MM.1S (cell line): Measurements from ENCODE around the gene PDXDC1.
"Not testable (repeated sequence)": the region's sequence is repeated elsewhere in the genome, so short reads cannot be mapped to it uniquely, and the experiment has no call there.

ENCODE experiments used
- CTCF ChIP-seq: fragments of 300-600 bp; sonication (generic); IDR thresholded peaks from 2 replicates; pipeline ENCODE4 v1.5.1; 2016; ENCODE audit warnings: antibody characterized with exemption, low read length, mixed read lengths
- EZH2 ChIP-seq: fragments of 300-600 bp; sonication (generic); optimal IDR thresholded peaks from 2 replicates; pipeline ENCODE3; 2017; ENCODE audit warnings: low read depth, mild to moderate bottlenecking, antibody characterized with exemption, low read length, mixed read lengths
- EZH2phosphoT487 ChIP-seq: fragments of 300-600 bp; sonication (generic); IDR thresholded peaks from 2 replicates; pipeline ENCODE4 v1.6.1; 2018; ENCODE audit warnings: antibody characterized with exemption, low read length

GRCh38 chr16:15076161-15076560 lies 101.3 kb downstream of the PDXDC1 start:
- TF ChIP-seq CTCF, EZH2phosphoT487, EZH2: not testable (repeated sequence)
